Fibroblast of pulmonary artery (primary cell): ENCODE data around the gene POU3F1.

Experiments used
- DNase-seq: peaks from one replicate; pipeline ENCODE4 v3.0.0-alpha.2; 2010; ENCODE audit warnings: low read depth
- H3K4me3 ChIP-seq: replicated peaks from 2 replicates; pipeline ENCODE4 v1.5.1; 2011; ENCODE audit warnings: low read depth, mild to moderate bottlenecking, control low read depth, low read length, moderate library complexity
- CTCF ChIP-seq: IDR thresholded peaks from 2 replicates; pipeline ENCODE4 v1.5.1; 2011; ENCODE audit warnings: mild to moderate bottlenecking, control low read depth, low read length, inconsistent platforms; ENCODE audit errors: missing control alignments

The POU3F1 gene

DNA sequence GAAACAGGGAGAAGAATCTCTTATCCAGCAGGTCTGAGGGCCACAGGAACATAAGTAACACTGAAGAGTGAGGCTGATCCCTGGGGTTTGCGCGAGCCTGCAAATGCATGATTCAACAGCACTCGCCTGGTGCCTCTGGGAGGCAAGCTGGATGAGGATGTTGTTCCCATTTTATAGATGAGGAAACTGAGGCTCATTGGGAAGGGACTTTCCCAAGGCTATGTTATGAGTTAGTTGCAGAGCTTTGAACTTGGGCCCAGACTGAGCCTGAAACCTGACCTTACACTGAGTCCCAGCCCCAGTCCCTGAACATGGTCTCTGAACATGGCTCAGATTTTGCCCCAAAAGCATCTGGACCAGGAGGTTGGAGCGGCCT lies 27.7 kb upstream of the POU3F1 start:
- no peak for TF ChIP-seq CTCF
- no peak overlapping the region for H3K4me3 ChIP-seq
- DNase-seq, result no peak

DNA sequence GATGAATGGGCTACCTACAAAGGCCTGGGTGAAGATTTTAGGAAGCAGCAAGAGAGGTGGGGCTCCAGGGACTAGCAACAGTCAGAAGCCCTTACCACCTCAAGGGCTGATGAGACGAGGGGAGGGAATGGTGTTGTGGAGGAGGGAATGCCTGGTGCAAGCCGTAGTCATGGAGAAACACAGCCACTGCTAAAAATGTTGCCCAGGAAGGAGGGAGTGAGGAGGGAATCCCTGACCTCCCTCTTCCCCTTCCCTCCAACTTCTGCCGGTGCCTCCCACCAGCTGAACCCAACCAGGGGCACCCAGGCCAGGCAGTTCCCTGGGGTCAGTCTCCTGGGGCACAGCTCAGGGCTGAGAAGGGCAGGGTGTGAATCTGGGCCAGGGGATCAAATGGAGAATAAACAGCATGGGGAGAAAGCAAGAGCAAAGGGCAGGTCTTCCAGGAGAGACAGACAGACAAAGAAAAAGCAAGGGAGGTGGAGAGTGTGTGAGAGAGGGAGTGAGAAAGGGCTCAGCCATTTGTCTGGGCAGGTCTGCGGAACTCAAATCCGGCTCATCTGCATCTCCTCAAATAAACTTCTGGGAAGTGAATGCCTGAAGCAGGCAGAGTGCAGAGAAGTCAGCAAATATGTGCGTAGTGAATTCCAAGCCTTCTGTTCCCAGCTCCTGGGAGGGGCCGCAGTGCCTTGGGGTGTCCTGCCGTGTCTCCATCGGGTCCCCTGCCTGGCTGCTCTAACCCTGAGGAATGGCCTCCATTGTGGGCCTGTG lies 27.1 kb upstream of the POU3F1 start:
- DNase-seq, result no peak
- no peak for TF ChIP-seq CTCF
- no peak overlapping the region for H3K4me3 ChIP-seq

DNA sequence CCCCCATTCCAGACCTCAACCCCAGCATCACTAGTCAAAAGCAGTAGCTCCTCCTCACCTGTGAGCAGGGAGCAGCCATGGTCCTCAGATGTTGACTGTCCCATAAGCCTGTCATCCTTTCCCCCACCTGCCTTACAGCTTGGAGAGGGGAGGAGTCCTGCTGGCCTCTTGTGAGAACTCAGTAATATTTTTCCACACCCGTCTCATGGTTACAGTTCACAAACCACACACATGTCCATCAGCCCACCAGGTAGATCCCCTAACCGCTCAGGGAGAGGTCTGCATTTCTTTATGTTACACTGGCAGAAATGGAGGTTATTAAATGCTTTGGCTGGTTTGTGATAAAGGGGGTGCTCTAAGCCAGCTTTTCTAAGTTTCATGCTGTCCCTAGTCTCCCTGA lies 26.3 kb upstream of the POU3F1 start:
- H3K4me3 ChIP-seq, result no peak overlapping the region
- TF ChIP-seq CTCF, result no peak
- no peak for DNase-seq

GRCh38 chr1:38071312-38072256 lies 25.0 kb upstream of the POU3F1 start:
- no peak overlapping the region for H3K4me3 ChIP-seq
- TF ChIP-seq CTCF, result peak; percentile 65
- DNase-seq, result peak; percentile 60

GRCh38 chr1:38068980-38069340 lies 22.4 kb upstream of the POU3F1 start:
- H3K4me3 ChIP-seq, result no peak overlapping the region
- no peak for DNase-seq
- TF ChIP-seq CTCF, result no peak

DNA sequence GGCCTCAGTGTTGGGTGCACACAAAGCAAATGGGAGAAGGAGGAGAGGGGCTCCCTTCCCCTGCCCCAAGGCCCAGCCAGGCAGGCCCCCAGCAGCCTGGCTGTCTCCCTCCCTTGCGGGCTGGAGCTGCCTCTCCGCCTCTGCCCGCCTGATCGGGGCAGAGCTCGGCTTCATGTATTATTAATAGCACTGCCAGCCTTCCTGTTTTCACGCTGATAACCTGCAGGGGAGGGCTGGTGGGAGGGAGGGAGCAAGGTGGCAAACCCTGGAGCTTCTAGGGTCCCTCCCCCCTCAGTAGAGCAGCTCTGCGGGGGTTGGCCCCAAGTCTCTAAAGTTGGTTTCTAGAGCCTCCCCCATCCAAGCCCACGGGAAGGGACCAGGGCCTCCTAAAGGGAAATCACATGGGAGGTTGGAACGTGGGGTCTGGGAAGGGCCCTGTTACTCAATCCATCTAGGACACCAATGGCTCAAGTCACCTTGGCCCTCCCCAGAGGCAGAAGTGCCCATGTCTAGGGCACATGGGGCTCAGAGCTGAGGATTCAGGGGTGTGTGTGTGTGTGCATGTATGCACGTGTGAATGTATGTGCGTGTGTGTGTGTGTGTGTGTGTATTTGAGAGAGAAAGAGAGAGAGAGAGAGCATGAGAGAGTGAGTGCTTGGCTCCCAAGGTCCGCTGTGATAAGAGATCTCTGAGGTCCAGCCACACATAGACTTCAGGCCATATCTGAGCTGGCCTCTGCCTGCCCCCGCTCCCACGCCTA lies 21.8 kb upstream of the POU3F1 start:
- TF ChIP-seq CTCF, result no peak
- H3K4me3 ChIP-seq, result no peak overlapping the region
- no peak for DNase-seq
